Germinal center (tissue), 1 donor: Measurements from ENCODE around the gene CAPZA1.
A peak's percentile ranks its signal among the peaks of the same experiment; 100 is the strongest.
"Not testable (repeated sequence)": the region's sequence is repeated elsewhere in the genome, so short reads cannot be mapped to it uniquely, and the experiment has no call there.

Experiments used
- DNase-seq: peaks from one replicate; pipeline ENCODE4 v3.0.0; 2012; ENCODE audit warnings: mixed read lengths, low spot score

CAPZA1 gene

GRCh38 chr1:112619518-112620376, at the start of gene CAPZA1:
Gene CAPZA1 (plus strand): TSS chr1:112619832. CDS start chr1:112619845, 13 bp downstream.
- peak; percentile 89 for DNase-seq

- DNase-seq = no peak
Measured at GRCh38 chr1:112575154-112575804, 44.4 kb upstream of the CAPZA1 start.

GRCh38 chr1:112576240-112576639, 43.4 kb upstream of the CAPZA1 start:
- DNase-seq = no peak

- DNase-seq = no peak
Measured at GRCh38 chr1:112579801-112580510, 39.7 kb upstream of the CAPZA1 start.

- DNase-seq = no peak
Measured at GRCh38 chr1:112581586-112582192, 37.9 kb upstream of the CAPZA1 start.

- no peak for DNase-seq
Measured at GRCh38 chr1:112583366-112583765, 36.3 kb upstream of the CAPZA1 start.

- DNase-seq = no peak
Measured at GRCh38 chr1:112589766-112590165, 29.9 kb upstream of the CAPZA1 start.

- DNase-seq = no peak
Measured at GRCh38 chr1:112594208-112594876, 25.3 kb upstream of the CAPZA1 start.

GRCh38 chr1:112599477-112599876, 20.2 kb upstream of the CAPZA1 start:
- no peak for DNase-seq

GRCh38 chr1:112603012-112603411, 16.6 kb upstream of the CAPZA1 start:
- DNase-seq = no peak

GRCh38 chr1:112603541-112603940, 16.1 kb upstream of the CAPZA1 start:
- no peak for DNase-seq

GRCh38 chr1:112605633-112606327, 13.9 kb upstream of the CAPZA1 start:
- DNase-seq = no peak

- no peak for DNase-seq
Measured at GRCh38 chr1:112614460-112615065, 5.1 kb upstream of the CAPZA1 start.

- peak; percentile 44 for DNase-seq
Measured at GRCh38 chr1:112618114-112618720, 1.4 kb upstream of the CAPZA1 start.

- peak; percentile 60 for DNase-seq
Measured at GRCh38 chr1:112618721-112619517, 713 bp upstream of the CAPZA1 start, which contains the start of gene ST7L. Gene ST7L (minus strand): TSS chr1:112619141. CDS start chr1:112619113, 28 bp downstream.

- no peak for DNase-seq
Measured at GRCh38 chr1:112620377-112620695, 704 bp downstream of the CAPZA1 start.

GRCh38 chr1:112624493-112624892, 4.9 kb downstream of the CAPZA1 start:
- not testable (repeated sequence) for DNase-seq

- DNase-seq = no peak
Measured at GRCh38 chr1:112625696-112626095, 6.1 kb downstream of the CAPZA1 start.

GRCh38 chr1:112626193-112626592, 6.6 kb downstream of the CAPZA1 start:
- no peak for DNase-seq
